ENCODE results near the gene SMAD6. TPM values are rescaled to one million over a fixed set of nuclear protein-coding genes. Genes with fewer than 3 reads are reported as not detected.

The SMAD6 gene
- polyA plus RNA-seq, 1 donor: 3.7 TPM

DNA sequence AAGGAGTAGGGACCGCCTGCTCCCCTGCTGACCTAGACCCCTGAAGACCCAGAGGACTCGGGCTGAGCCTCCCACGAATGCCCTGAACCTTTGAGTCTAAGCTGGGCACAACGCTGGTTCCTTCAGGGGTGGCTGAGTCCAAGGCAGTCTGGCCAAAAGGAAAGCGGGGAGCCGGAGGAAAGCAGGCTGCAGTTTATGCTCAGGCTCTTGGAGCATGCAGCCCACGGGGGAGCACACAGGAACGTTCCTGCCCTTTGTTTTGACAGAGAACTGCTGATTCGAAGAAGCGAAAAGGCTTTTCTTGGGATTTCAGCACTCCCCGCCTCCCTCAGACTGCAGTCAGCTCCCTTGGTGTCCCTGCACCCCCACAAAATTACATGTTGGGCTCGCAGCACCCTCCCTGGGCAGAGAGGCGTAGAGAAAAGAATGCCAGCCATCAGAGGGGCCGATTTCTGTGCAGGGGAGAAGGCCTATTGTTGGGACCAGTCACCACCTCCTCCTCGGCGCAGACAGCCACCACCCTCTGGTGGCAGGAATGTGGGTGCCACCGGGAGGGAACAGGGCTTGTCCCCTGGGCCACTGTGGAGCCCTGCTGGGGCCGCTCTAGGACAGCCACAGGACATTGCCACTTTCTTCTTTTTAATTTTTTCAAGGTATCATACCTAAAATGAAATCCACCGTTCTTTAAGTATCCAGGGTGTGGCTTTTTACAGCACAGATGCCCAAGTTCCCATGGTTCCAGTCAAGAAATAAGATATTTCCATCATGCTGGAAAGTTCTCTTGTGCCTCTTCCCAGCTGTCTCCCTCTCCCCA is 72.2 kb downstream of the SMAD6 start:
- peak; percentile 32 for DNase-seq (ENCODE audit: low read depth)

DNA sequence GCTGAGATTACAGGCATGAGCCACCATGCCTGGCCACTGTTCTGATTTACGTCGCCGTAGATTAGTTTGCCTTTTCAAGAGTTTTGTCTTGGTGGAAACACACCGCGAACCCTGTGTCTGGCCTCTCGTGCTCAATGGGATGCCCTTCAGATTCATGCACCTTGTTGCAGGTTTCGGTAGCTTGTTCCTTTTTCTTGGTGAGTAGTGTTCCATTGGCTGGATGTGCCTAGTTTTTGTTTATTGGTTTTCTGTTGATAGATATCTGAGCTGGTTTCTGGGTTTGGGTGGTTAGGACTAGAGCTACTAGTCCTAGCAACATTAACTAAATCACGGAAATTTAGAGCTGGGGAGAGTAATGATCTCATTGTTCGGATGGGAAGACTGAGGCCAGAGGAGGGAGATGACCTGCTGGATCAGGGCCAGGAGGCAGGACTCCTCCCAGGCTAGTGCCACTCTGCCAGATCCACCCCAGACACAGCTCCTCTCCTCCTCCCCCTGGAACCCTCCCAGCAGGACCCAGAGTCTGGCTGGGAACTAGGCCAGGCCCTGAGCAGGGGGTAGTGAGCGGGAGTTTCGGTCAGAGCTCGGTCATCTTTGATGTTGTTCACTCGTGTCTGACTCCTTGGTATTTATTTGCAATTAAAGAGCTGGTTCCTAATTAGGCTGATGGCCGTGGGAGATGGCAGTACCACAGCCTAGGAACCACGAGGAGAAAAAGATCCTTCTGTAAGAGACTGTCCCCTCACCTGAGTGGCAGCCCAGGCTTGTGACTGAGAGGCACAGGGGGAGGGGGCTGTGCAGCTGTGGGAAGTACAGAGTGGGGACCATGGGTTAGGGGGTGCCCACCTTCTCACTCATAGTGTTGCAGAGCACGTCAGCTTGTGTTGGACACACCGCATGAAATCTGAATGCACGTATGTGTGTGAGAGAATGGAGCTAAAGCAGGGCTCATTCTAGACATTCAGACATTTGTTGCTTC is 73.4 kb downstream of the SMAD6 start:
- DNase-seq (ENCODE audit: low read depth): no peak

DNA sequence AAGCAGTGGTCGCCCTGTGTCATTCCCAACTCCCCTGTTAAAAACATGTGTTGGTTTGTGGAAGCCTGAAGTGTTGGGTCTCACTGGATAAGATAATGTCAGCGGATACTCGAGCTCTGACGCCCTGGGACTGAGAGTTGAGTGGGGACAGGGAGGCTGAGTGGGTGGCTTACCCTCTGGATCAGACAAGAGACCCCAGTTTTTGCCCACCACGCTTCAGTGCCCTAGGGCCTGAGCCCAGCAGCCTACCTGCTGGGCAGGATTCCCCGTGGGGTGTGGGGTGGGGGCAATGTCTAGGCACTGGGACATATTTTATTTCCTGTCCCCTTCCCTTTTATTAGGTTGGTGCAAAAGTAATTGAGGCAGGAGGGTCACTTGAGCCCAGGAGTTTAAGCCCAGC is 75.0 kb downstream of the SMAD6 start:
- DNase-seq (ENCODE audit: low read depth): no peak

DNA sequence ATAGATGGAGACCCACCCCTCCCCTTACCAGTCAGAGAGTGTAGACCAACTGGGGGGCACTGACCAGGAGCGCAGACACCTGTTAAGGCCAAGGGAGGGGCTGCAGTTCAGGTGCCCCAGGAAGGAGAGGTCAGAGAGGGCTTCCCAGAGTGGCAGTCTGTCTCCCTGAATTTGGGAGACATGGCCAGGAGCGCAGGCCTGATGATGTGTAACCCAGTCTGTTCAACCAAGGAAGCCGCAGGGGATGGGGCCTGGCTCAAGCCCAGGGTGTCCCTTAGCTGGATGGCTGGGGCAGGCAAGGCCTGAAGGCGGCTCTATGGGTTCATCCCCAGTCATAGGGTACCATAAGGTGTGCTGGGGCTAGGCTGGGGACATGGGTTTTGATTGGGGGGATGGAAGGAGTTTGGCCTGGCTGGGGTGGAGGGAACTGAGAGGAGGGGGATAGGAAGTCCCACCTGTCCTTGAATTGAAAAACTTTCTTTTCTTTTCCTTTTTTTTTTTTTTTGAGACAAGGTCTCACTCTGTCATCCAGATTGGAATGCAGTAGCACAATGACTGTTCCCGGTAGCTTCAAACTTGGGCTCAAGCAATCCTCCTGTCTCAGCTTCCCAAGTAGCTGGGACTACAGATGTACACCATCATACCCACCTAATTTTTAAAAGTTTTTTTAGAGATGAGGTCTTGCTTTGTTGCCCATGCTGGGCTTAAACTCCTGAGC is 75.7 kb downstream of the SMAD6 start:
- DNase-seq (ENCODE audit: low read depth): no peak

DNA sequence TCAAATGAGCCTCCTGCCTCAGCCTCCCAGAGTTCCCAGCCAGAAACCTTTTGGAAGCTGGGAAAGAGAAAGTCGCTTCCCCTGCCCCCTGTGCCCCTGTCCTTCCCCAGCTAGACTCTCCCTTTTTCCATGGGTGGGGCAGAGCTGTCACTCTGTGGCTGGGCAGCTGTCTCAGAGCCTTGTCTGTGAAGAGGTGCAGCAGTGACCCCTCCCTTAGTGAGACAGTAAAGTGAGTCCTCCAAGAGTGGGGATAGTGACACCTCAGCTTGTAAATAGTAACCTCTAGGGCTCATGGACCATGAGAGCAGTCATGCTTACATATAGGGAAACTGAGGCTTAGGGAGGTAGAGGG is 76.3 kb downstream of the SMAD6 start:
- DNase-seq (ENCODE audit: low read depth): no peak

DNA sequence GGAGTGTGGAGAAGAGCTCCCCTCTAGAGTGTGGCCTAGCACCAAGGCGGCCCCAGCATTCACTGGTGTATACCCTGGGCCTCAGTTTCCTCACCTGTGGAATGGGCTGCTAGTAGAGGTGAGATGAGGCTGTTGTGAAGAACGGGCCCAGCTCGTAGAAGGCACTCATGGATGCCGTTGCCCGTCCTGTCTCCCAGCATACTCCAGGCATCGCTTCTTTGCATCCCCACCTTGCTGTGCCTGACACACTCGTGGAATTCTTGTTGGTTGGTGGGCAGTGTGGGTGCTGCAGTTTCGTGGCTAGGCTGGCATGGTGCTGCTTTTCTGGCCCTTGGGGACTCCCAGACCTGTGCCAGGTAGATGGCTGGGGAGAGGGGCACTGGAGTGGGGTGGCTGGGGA is 76.7 kb downstream of the SMAD6 start:
- no peak for DNase-seq (ENCODE audit: low read depth)

DNA sequence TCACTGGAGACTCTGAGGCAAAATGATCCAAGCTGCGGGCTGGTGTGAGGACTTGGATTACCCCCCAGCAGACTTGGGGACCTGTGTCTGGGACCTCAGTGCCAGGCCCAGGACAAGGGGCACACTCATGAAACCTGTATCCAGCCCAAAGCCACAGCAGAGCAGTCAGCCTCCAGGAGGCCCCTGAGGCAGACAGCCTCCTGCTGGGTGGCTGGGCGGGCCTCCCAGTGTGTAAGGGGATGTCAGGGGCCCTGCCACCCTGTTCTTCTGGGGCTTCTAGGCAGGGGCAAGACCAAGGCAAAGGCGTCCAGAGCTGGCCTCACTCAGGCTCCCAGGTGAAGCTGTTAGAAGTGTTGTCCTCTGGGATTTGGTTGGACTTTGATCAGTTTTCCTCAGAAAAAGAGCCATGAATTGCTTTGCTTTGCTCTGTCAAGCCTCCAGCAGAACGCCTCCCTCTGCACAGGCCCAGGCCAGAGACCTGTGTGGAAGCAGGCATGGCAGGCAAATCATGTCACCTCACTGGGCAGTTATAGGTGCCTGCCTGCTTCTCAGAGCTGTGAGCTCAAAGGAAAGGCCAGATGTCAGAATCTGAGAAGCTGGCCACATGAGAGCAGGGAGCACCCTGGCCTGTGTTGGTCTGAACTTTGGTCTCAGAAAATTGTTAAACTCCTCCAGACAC is 77.4 kb downstream of the SMAD6 start:
- no peak for DNase-seq (ENCODE audit: low read depth)

DNA sequence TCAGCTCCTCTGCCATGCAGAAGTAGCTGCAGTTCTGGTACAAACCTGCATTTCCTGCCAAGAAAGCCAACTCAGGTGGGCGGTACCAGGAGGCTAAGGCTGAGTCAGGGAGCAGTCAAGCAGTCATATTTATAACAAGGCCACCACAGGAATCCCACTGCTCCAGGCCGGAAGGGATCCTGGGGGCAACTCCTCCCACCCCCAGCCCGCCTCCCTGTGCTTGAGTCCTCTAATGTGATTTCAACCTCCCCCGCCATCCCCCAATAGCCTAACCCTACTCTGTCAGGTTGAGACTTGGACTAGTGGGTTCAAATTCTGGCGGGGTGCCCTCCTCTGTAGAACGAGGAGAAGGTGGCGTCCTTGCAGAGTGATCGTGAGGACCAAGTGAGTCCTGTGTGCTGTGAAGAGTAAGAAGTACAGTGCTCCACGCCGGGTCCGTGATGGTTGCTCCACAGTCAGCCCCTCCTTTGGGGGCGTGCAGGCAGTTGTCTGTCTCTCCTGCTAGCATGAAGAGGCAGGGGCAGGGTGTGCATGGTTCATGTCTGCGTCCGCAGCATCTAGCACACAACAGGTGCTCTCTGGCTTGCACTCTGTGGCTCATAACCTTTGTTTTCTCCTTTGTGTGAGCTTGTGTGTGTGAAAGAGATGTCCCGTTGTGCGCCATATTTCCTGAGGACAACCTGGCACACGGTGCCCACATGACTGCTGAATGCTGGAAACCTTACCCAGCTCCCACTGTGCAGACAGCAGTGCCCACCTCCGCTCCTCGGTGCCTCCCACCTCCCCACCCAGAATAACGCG is 78.3 kb downstream of the SMAD6 start:
- no peak for DNase-seq (ENCODE audit: low read depth)

DNA sequence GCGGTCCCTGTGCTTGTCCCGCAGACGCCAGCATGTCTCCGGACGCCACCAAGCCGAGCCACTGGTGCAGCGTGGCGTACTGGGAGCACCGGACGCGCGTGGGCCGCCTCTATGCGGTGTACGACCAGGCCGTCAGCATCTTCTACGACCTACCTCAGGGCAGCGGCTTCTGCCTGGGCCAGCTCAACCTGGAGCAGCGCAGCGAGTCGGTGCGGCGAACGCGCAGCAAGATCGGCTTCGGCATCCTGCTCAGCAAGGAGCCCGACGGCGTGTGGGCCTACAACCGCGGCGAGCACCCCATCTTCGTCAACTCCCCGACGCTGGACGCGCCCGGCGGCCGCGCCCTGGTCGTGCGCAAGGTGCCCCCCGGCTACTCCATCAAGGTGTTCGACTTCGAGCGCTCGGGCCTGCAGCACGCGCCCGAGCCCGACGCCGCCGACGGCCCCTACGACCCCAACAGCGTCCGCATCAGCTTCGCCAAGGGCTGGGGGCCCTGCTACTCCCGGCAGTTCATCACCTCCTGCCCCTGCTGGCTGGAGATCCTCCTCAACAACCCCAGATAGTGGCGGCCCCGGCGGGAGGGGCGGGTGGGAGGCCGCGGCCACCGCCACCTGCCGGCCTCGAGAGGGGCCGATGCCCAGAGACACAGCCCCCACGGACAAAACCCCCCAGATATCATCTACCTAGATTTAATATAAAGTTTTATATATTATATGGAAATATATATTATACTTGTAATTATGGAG is 79.1 kb downstream of the SMAD6 start:
- no peak for DNase-seq (ENCODE audit: low read depth)

DNA sequence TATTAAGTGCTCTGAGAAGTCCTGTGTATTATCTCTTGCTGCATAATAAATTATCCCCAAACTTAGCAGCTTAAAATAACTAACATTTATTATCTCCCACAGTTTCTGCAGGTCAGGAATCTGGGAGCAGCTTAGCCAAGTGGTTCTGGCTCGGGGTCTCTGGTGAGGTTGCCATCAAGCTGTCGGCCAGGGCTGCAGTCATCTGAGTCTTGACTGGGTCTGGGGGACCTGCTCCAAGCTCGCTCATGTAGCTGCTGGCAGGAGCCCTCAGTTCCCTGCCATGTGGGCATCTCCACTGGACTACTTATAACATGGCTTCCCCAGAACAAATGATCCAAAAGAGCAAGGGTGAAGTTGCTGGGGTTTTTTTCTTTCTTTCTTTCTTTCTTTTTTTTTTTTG is 80.7 kb downstream of the SMAD6 start:
- no peak for DNase-seq (ENCODE audit: low read depth)

DNA sequence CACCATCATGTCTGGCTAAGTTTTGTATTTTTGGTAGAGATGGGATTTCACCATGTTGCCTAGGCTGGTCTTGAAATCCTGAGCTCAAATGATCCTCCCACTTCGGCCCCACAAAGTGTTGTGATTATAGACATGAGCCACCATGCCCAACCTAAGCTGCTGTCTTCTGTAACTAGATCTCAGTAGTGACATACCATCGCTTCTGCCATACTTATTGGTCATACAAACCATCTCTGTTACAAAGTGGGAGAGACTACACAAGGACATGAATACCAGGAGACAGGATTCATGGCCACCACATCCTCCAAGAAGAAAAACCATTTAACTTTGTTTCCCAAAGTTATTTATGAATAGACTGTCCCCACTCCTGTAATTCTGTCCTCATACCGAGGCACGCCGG is 81.3 kb downstream of the SMAD6 start:
- DNase-seq (ENCODE audit: low read depth): no peak

DNA sequence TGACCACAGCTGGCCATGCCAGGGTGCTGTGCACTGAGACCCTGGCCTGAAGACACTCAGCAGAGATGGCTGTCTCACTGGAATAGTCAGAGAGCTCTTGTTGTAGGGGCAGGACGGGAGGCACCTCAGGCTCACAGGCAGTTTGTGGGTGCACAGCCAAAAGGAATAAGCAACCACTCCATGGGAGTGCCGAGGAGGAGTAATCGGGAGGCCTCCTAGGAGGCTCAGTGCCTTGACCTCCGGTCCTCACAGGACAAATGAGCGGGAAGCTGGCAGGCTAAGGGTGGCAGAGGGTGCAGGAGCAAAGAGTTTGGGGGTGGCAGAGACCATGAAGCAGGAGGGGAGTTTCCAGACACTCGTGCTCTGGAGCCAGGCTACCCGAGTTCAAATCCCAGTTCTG is 81.7 kb downstream of the SMAD6 start:
- no peak for DNase-seq (ENCODE audit: low read depth)

DNA sequence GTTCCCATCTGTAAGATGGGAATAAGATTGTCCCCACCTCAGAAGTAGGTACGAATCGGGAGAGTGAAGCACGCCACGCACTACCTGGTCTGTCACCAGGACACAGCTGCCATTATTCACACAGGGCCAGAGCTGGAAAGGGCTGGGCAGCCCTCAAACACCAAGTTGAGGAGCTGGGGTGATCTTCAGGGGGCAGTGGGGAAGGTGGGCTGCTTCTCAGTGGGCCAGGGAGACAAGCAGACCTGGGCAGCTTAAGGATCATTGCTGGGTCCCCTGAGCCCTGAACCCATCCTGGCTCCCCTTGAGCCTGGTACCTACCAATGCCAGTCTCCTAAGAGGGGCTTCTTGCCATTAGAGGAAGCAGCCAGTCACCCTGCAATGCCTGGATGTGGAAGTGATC is 82.1 kb downstream of the SMAD6 start:
- no peak for DNase-seq (ENCODE audit: low read depth)

DNA sequence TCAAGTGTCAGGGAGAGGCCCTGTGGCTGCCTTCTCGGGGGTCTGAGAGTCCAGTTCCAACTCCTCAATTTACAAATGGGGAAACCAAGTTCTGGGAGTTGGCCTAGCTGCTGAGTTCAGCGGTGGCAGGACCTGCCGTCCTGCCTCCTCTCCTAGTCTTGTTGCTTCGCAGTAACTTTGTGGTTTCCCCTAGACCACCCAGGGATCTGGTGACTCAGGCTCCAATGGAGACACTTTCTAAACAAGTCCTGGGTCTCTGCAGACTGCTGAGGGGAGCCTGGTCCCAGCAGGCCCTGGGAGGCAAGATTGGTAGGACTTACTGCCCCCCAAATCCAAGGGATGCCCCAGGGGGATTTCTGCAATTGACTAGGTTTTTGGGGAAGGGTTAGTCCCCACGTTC is 83.6 kb downstream of the SMAD6 start:
- DNase-seq (ENCODE audit: low read depth): no peak

DNA sequence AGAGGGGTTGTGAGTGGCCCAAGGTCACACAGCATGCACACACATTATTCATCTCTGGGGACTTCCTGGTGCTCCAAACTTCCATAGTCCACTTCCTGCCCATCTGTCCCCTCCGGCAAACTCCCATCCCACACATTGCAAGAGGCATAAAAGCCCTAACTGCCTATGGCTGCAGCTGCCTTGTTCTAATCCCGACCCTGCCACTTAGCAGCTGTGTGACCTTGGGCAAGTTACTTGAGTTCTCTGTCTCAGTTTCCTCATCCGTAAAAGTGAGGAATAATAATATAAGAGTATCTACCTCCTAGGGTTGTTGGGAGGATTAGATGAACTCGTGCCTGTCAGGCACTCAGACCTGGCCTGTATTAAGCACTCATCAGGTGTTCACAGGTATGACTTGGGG is 84.2 kb downstream of the SMAD6 start:
- DNase-seq (ENCODE audit: low read depth): no peak

DNA sequence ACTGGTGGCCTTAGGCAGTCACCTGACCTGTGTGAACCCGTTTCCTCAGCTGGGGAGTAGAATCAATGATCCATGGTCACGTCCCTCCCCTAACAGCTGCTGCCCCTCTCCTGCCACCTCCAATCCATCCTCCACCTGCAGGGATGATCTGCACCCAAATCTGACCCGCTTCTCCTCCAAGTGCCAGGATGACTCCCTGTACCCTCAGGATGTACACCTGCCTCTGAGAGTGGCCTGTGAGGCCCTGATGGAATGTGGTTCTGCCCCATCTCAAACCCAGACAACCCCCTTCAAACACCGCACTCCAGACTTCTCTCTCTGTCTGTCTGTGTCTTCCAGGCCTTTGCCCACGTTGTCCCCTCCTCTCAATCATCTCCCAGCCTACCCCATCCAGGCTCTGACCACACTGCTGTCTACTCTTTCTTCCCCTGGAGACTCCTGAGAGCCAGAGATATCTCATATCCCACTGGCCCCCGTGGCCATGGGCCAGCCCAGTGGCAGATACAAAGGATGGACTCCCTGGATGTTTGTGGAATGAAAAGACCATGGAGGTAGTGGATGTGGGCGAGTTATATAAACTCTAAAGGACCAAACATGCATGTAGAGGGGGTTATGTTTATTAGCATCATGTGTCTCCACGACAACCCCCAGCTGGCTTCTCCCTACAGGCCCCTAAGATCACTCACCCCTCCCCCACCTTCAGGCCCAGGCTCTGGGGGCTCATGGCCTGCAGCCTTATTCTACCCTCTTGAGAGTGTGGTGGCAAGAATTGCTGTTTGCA is 84.9 kb downstream of the SMAD6 start:
- no peak for DNase-seq (ENCODE audit: low read depth)

DNA sequence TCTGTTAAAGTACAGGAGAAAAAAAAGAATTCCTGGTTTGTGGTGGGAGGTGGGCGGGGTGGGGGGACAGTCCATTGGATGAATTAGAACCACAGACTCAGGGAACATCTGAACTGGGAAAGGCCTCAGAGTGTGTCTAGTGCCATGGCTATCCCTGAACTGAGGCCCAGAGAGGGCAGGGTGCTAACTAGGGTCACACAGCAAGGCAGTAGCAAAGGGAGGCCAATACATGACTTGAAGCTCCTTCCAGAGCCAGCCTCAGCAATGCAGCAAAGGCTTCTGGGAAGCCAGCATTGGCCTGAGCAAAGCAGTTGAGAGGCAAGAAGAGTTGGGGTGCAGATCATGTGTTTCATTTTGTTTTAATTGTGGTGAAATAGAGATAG is 85.4 kb downstream of the SMAD6 start:
- DNase-seq (ENCODE audit: low read depth): no peak

DNA sequence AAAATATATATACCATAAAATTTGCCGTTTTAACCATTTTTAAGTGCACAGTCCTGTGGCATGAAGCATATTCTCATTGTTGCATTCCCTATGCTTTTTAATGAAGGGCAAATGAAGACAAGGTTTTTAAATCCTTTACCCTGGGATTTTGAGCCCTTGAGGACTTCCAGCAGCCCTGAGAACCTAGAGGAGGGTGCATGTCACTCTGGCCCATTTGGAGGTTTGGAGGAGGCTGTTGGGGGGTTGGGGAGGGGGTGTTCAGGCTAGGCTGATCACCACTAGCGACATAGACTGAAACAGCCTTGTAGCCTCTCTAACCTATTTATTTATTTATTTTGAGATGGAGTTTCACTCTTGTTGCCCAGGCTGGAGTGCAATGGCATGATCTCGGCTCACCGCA is 86.0 kb downstream of the SMAD6 start:
- DNase-seq (ENCODE audit: low read depth): no peak
